DOHH2 (cell line): ENCODE measurements around the gene SLC12A4.

Source experiments
- EZH2phosphoT487 ChIP-seq: fragments of 200-600 bp; sonication (generic); IDR thresholded peaks from 2 replicates; pipeline ENCODE4 v1.6.1; 2017; ENCODE audit warnings: borderline replicate concordance, mild to moderate bottlenecking, antibody characterized with exemption, low read length, moderate library complexity, mixed read lengths
- TF ChIP-seq, protein P1 (sequence below): fragments of 200-600 bp; sonication (generic); IDR thresholded peaks from one replicate; pipeline ENCODE4 v1.5.1; 2014; ENCODE audit warnings: antibody characterized with exemption, mild to moderate bottlenecking, low read depth, low read length; ENCODE audit not compliant: poor library complexity, severe bottlenecking

DNA sequence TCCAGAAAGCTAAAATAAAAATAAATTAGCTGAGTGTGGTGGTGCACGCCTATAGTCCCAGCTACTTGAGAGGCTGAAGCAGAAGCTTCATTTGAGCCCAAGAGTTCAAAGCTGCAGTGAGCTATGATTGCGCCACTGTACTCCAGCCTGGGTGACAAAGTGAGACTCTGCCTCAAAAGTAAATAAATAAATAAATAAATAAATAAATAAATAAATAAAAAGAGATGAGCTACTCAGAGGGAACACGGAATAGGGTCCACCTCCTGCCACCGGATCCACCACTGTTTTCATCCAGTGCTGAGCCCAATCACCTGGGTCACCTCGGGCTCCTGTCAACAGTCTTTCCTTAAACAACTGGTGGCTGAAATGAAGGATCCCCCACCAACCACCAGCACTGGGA lies 18.5 kb upstream of the SLC12A4 start:
- TF ChIP-seq, protein P1, sequence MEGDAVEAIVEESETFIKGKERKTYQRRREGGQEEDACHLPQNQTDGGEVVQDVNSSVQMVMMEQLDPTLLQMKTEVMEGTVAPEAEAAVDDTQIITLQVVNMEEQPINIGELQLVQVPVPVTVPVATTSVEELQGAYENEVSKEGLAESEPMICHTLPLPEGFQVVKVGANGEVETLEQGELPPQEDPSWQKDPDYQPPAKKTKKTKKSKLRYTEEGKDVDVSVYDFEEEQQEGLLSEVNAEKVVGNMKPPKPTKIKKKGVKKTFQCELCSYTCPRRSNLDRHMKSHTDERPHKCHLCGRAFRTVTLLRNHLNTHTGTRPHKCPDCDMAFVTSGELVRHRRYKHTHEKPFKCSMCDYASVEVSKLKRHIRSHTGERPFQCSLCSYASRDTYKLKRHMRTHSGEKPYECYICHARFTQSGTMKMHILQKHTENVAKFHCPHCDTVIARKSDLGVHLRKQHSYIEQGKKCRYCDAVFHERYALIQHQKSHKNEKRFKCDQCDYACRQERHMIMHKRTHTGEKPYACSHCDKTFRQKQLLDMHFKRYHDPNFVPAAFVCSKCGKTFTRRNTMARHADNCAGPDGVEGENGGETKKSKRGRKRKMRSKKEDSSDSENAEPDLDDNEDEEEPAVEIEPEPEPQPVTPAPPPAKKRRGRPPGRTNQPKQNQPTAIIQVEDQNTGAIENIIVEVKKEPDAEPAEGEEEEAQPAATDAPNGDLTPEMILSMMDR: no peak
- no peak for TF ChIP-seq EZH2phosphoT487
